ENCODE measurements around the gene WDR90. TPM values are rescaled to one million over a fixed set of nuclear protein-coding genes. Genes with fewer than 3 reads are reported as not detected.
A peak's percentile ranks its signal among the peaks of the same experiment; 100 is the strongest.

WDR90 gene
- total RNA-seq, 1 donor from 2014 or later, result 9.3 TPM

DNA sequence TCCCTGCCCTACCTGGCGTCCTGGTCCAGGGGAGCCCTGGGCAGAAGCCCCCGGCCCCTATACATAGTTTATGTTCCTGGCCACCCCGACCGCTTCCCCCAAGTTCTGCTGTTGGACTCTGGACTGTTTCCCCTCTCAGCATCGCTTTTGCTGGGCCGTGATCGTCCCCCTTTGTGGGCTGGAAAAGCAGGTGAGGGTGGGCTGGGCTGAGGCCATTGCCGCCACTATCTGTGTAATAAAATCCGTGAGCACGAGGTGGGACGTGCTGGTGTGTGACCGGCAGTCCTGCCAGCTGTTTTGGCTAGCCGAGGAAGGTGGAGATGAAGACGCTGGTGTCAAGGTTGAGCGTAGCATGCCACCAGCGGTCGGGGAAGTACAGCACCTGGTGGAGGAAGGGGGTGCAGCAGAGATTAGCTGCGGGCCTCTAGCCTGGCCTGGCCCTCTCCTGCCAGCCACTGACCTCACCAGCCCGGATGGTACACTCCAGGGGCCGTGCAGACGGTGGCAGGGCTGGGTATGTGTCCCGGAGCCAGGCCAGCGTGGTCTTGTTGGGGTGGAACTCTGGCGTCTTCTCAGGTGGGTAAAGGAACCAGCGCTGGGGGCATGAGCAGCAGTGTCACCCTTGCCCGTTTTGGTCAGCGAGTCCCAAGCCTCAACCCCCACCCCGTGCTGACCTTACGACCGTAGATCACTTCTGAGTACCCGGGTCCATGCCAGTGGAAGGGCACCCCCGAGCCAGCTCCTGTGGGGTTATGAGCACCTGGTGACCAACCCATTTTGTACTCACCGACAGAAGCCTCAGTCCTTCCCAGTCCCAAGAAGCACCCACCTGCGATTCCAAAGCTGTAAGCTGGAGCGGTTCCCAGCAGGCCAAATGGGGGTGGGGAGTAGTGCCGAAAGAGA is 33.6 kb downstream of the WDR90 start:
- DNase-seq (ENCODE audit: low spot score), result no peak
- TF ChIP-seq EZH2 (IDR thresholded peaks at IDR 0.05) (no peak), EZH2phosphoT487 (IDR thresholded peaks at IDR 0.05) (no peak)
- TF ChIP-seq, protein P1, sequence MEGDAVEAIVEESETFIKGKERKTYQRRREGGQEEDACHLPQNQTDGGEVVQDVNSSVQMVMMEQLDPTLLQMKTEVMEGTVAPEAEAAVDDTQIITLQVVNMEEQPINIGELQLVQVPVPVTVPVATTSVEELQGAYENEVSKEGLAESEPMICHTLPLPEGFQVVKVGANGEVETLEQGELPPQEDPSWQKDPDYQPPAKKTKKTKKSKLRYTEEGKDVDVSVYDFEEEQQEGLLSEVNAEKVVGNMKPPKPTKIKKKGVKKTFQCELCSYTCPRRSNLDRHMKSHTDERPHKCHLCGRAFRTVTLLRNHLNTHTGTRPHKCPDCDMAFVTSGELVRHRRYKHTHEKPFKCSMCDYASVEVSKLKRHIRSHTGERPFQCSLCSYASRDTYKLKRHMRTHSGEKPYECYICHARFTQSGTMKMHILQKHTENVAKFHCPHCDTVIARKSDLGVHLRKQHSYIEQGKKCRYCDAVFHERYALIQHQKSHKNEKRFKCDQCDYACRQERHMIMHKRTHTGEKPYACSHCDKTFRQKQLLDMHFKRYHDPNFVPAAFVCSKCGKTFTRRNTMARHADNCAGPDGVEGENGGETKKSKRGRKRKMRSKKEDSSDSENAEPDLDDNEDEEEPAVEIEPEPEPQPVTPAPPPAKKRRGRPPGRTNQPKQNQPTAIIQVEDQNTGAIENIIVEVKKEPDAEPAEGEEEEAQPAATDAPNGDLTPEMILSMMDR (IDR thresholded peaks at IDR 0.05), result no peak
- Histone ChIP-seq H3K27ac (no peak overlapping the region), H3K79me2 (ENCODE audit: low read depth) (peaks cover 33% of the 10 kb centered on the region), H4K20me1 (ENCODE audit: low read depth) (peaks cover 34% of the 10 kb centered on the region), H3K27me3 (no peaks in the 10 kb centered on the region), H3K4me3 (peak overlapping the region; percentile 55), H3K36me3 (peaks cover 2% of the 10 kb centered on the region), H3K9me3 (ENCODE audit: low read depth) (no peaks in the 10 kb centered on the region), H3F3A (ENCODE audit: low read depth) (peaks cover 58% of the 10 kb centered on the region), H3K9ac (no peak overlapping the region), H2AFZ (replicated peaks) (no peak overlapping the region), H3K4me2 (peak overlapping the region; percentile 87), H3K4me1 (peaks cover 14% of the 10 kb centered on the region)
- Mint-ChIP-seq H3K4me3 (peak overlapping the region; percentile 82), H3K4me1 (peaks cover 25% of the 10 kb centered on the region), H3K27me3 (ENCODE audit: insufficient read depth, low read depth) (peaks cover 9% of the 10 kb centered on the region), H3K9me3 (no peaks in the 10 kb centered on the region), H3K27ac (no peak overlapping the region), H3K36me3 (peaks cover 3% of the 10 kb centered on the region)

DNA sequence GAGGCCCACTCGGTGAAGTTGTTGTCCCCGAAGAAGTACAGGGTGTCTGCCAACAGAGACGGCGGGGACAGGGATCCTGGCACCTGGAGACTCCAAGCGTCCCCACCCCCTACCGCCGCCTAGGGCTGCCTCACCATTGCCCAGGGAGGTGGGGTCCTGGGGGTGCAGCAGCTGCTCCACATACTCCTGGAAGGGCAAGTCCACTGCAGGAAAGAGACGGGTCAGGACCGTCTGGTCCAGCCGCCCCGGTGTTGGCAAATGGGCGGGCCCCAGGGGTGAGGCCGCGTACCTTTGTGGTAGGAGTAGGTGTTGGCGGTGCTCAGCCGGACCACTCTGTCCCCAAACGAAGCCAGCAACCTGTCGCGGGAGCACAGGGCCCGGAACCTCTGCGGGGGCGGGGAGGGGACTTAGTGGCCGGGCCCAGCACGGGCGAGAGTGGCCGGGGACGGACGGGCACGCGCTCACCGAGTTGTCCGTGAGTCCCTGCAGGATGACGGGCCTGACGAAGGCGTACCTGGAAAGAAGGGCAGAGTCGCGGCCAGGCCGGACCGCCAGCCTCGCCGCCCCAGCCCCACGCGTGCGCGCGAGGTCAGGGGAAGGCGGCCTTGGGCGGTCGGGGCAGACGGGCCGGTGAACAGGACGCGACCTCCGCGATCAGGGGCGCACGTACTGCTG is 34.4 kb downstream of the WDR90 start:
- Histone ChIP-seq H3K4me3 (peak overlapping the region; percentile 55), H3K27ac (no peak overlapping the region), H3K9me3 (ENCODE audit: low read depth) (no peaks in the 10 kb centered on the region), H3K36me3 (peaks cover 2% of the 10 kb centered on the region), H3K79me2 (ENCODE audit: low read depth) (peaks cover 34% of the 10 kb centered on the region), H3K27me3 (no peaks in the 10 kb centered on the region), H3F3A (ENCODE audit: low read depth) (peaks cover 57% of the 10 kb centered on the region), H4K20me1 (ENCODE audit: low read depth) (peaks cover 34% of the 10 kb centered on the region), H3K4me2 (peak overlapping the region; percentile 87), H3K4me1 (peaks cover 14% of the 10 kb centered on the region), H3K9ac (no peak overlapping the region), H2AFZ (replicated peaks) (no peak overlapping the region)
- no peak overlapping the region for H3K27ac Mint-ChIP-seq
- TF ChIP-seq, protein P1 (IDR thresholded peaks at IDR 0.05), result no peak
- TF ChIP-seq EZH2 (IDR thresholded peaks at IDR 0.05), result no peak
- no peak for TF ChIP-seq EZH2phosphoT487 (IDR thresholded peaks at IDR 0.05)
- no peaks in the 10 kb centered on the region for H3K9me3 Mint-ChIP-seq
- peak overlapping the region; percentile 82 for H3K4me3 Mint-ChIP-seq
- peaks cover 25% of the 10 kb centered on the region for H3K4me1 Mint-ChIP-seq
- H3K27me3 Mint-ChIP-seq (ENCODE audit: insufficient read depth, low read depth), result peaks cover 10% of the 10 kb centered on the region
- peaks cover 3% of the 10 kb centered on the region for H3K36me3 Mint-ChIP-seq
- peak; percentile 33 for DNase-seq (ENCODE audit: low spot score)

DNA sequence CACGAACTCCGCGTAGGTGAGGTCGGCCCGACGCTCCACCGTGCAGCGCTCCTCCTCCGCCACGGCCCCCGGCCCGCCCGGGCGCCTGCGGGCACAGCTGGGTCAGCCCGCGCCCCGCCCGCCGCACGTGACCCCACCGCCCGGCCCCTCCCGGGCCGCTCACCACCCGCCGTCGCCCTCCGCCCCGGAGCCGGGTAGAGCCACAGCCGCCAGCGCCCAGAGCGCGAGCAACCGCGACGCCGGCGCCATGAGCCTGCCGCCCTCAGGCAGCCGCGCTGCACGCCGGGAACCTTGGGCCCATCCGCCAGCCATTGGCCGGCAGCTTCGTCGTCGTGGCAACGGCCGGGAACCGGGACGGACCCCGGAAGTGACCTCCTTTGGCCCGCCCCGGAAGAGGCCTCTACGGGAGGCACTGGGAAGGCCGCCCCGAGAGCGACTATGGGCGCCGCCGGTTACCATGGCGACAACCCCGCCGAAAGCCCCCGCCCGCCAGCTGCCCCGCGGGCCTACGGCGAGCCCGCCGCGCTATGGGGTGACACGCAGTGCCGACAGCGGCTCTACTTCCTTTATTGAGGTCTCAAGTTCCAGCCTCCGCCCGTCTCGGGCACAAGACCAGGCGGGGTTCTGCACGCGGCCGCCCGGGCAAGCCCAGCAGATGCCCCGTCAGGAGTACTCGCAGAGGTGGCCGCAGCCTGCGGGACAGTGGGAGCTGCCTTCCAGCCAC is 35.1 kb downstream of the WDR90 start, which contains the start of gene JMJD8:
JMJD8 (minus strand) TSS at position 264 of the 724 bp plus-strand sequence; CDS start at position 249, 15 bp downstream.
- Histone ChIP-seq H3K27ac (no peak within 1 kb of the TSS), H3K9me3 (ENCODE audit: low read depth) (no peaks in the 10 kb centered on the region), H3K27me3 (no peaks in the 10 kb centered on the region), H3K4me1 (peaks cover 14% of the 10 kb centered on the region), H3K4me3 (peak within 1 kb of the TSS; percentile 55), H3K4me2 (peak within 1 kb of the TSS; percentile 87), H3K9ac (no peak within 1 kb of the TSS), H3F3A (ENCODE audit: low read depth) (peaks cover 50% of the 10 kb centered on the region), H3K36me3 (peaks cover 2% of the 10 kb centered on the region), H4K20me1 (ENCODE audit: low read depth) (peaks cover 34% of the 10 kb centered on the region), H3K79me2 (ENCODE audit: low read depth) (peaks cover 41% of the 10 kb centered on the region), H2AFZ (replicated peaks) (no peak within 1 kb of the TSS)
- peak; percentile 97 for DNase-seq (ENCODE audit: low spot score)
- Mint-ChIP-seq H3K4me3 (peak within 1 kb of the TSS; percentile 82), H3K4me1 (peaks cover 26% of the 10 kb centered on the region), H3K36me3 (peaks cover 3% of the 10 kb centered on the region), H3K27me3 (ENCODE audit: insufficient read depth, low read depth) (peaks cover 10% of the 10 kb centered on the region), H3K27ac (no peak within 1 kb of the TSS), H3K9me3 (no peaks in the 10 kb centered on the region)
- TF ChIP-seq EZH2 (IDR thresholded peaks at IDR 0.05) (no peak), EZH2phosphoT487 (IDR thresholded peaks at IDR 0.05) (no peak)
- TF ChIP-seq, protein P1 (IDR thresholded peaks at IDR 0.05), result no peak
